Measurements from ENCODE around the gene CDT1. TPM values are rescaled to one million over a fixed set of nuclear protein-coding genes. Genes with fewer than 3 reads are reported as not detected.

CDT1 gene
- polyA plus RNA-seq, 1 of the 3 experiments (the other 2 are of a cell fraction), result 6.1 TPM

GRCh38 chr16:88798073-88798472 is 5.5 kb upstream of the CDT1 start (continued):
- TF ChIP-seq ZBTB33 (IDR thresholded peaks at IDR 0.05; ENCODE audit: borderline replicate concordance, low read depth) (no peak), MEF2A (IDR thresholded peaks at IDR 0.05; ENCODE audit: borderline replicate concordance, low read depth) (no peak), FOXM1 (IDR thresholded peaks at IDR 0.05; ENCODE audit: low read depth) (no peak), ELF1 (IDR thresholded peaks at IDR 0.05) (no peak), EZH2phosphoT487 (IDR thresholded peaks at IDR 0.05; ENCODE audit: borderline replicate concordance, low read depth) (no peak), GATA2 (CRISPR knock-in tag; IDR thresholded peaks at IDR 0.05) (no peak)

- H3K27me3 ChIP-seq (ENCODE audit: insufficient read depth), result no peaks in the 10 kb centered on the region
- H3K4me2 ChIP-seq, result no peak overlapping the region
- H3K36me3 ChIP-seq (replicated peaks in 1 of 2; ENCODE audit: control insufficient read depth in 1 of 2, insufficient read depth in 2 of 2, low read length in 1 of 2), result no peaks in the 10 kb centered on the region
- no peak overlapping the region for H3K9ac ChIP-seq
- DNase-seq, result no peak
- no peak overlapping the region for H3K4me3 ChIP-seq (ENCODE audit: low read depth in 2 of 2, low read length in 1 of 2)
- ChIA-PET POLR2A (no interaction called here), CTCF (interaction anchor here (0.8 to 2.0 kb wide), 4 partner anchors 13 to 55 kb away, joined by 3 to 7 read pairs (median 4); no protein-coding TSS in a partner anchor)
- no peak overlapping the region for H2AFZ ChIP-seq (ENCODE audit: low read depth)
- peaks cover 13% of the 10 kb centered on the region for H3F3A ChIP-seq (replicated peaks; ENCODE audit: insufficient read depth)
- H3K27ac ChIP-seq (ENCODE audit: low read depth in 2 of 2, low read length in 1 of 2), result no peak overlapping the region
- H3K9me3 ChIP-seq, result no peaks in the 10 kb centered on the region
- no peaks in the 10 kb centered on the region for H3K9me2 ChIP-seq
- H3K4me1 ChIP-seq (ENCODE audit: control insufficient read depth in 1 of 2, insufficient read depth in 2 of 2, low read depth in 1 of 2, low read length in 1 of 2), result peaks cover 0 to 2% of the 10 kb centered on the region in 2 experiments; a peak in 1 of 4 replicates
- TF ChIP-seq POLR2AphosphoS5 (IDR thresholded peaks at IDR 0.05; ENCODE audit: low read depth, low read length) (no peak), YY1 (IDR thresholded peaks at IDR 0.05; ENCODE audit: low read depth) (no peak), TAF1 (IDR thresholded peaks at IDR 0.05; ENCODE audit: borderline replicate concordance, low read depth, low read length) (no peak), RCOR1 (IDR thresholded peaks at IDR 0.05; ENCODE audit: low read length) (no peak), ZBTB33 (IDR thresholded peaks at IDR 0.05; ENCODE audit: borderline replicate concordance, low read depth) (no peak), JUND (IDR thresholded peaks at IDR 0.05) (no peak), TCF12 (IDR thresholded peaks at IDR 0.05) (no peak), FOXJ3 (CRISPR knock-in tag; IDR thresholded peaks at IDR 0.05) (no peak), GABPA (IDR thresholded peaks at IDR 0.05; ENCODE audit: low read depth) (no peak), SIN3A (IDR thresholded peaks at IDR 0.05; ENCODE audit: borderline replicate concordance, low read depth, low read length) (no peak), NFIC (IDR thresholded peaks at IDR 0.05; ENCODE audit: borderline replicate concordance) (no peak), FOSL2 (IDR thresholded peaks at IDR 0.05; ENCODE audit: borderline replicate concordance, low read depth) (no peak), GATA2 (CRISPR knock-in tag; IDR thresholded peaks at IDR 0.05) (no peak), USF1 (IDR thresholded peaks at IDR 0.05; ENCODE audit: borderline replicate concordance, low read depth) (no peak), EZH2phosphoT487 (IDR thresholded peaks at IDR 0.05; ENCODE audit: borderline replicate concordance, low read depth) (no peak), MEF2A (IDR thresholded peaks at IDR 0.05; ENCODE audit: borderline replicate concordance, low read depth) (no peak), TEAD4 (IDR thresholded peaks at IDR 0.05; ENCODE audit: borderline replicate concordance, insufficient read depth) (no peak)
- H4K20me1 ChIP-seq (ENCODE audit: insufficient read depth), result no peaks in the 10 kb centered on the region
- H3K79me2 ChIP-seq (ENCODE audit: insufficient read depth), result peaks cover 9% of the 10 kb centered on the region
Observed at GRCh38 chr16:88798772-88799455, 4.7 kb upstream of the CDT1 start.

All from SK-N-SH (cell line).